DND-41 (cell line): Measurements from ENCODE around the gene GPR183.

Experiments
- ATAC-seq: fragments of 200-7000 bp; cut with Tn5 transposase; 3 replicates; pipeline ENCODE4 v1.9.1; 2021; ENCODE audit warnings: low read depth; ENCODE audit not compliant: insufficient read depth
- DNase-seq: peaks from one replicate; pipeline ENCODE4 v3.0.0-alpha.2; 2020
- H2AFZ ChIP-seq: 2 replicates; pipeline ENCODE4 v1.6.0; 2012; ENCODE audit warnings: low read depth, low read length
- H3K27ac ChIP-seq: 2 replicates; pipeline ENCODE4 v1.5.1; 2012; ENCODE audit warnings: low read length, inconsistent platforms
- H3K27me3 ChIP-seq: fragments of 200-600 bp; sonication (generic); 2 replicates; pipeline ENCODE4 v1.6.0; 2012; ENCODE audit warnings: low read length, mild to moderate bottlenecking, inconsistent platforms; ENCODE audit not compliant: insufficient read depth, poor library complexity
- H3K36me3 ChIP-seq: 2 replicates; pipeline ENCODE4 v1.5.1; 2012; ENCODE audit warnings: low read length, inconsistent platforms; ENCODE audit not compliant: insufficient read depth
- H3K4me1 ChIP-seq: 2 replicates; pipeline ENCODE4 v1.5.1; 2012; ENCODE audit warnings: mild to moderate bottlenecking, low read length; ENCODE audit not compliant: insufficient read depth
- H3K4me2 ChIP-seq: 2 replicates; pipeline ENCODE4 v1.6.0; 2012; ENCODE audit warnings: mild to moderate bottlenecking, moderate library complexity, low read length, inconsistent platforms; ENCODE audit not compliant: insufficient read depth
- H3K4me3 ChIP-seq, 2 experiments: fragments of 200-600 bp in 1 of 2; shearing (Covaris generic) in 1 of 2; 2 replicates each; pipeline ENCODE4 v1.5.1; 2012 to 2016; ENCODE audit warnings: inconsistent platforms in 2 of 2, low read length in 2 of 2, mild to moderate bottlenecking in 2 of 2, low read depth in 1 of 2, moderate library complexity in 1 of 2
- H3K79me2 ChIP-seq: 2 replicates; pipeline ENCODE4 v1.6.0; 2012; ENCODE audit warnings: low read length, inconsistent platforms; ENCODE audit not compliant: insufficient read depth
- H3K9ac ChIP-seq: 2 replicates; pipeline ENCODE4 v1.6.0; 2012; ENCODE audit warnings: low read depth, mild to moderate bottlenecking, inconsistent platforms, low read length, moderate library complexity
- H3K9me3 ChIP-seq: 2 replicates; pipeline ENCODE4 v1.5.1; 2012; ENCODE audit warnings: low read length, moderate library complexity, mild to moderate bottlenecking, inconsistent platforms; ENCODE audit not compliant: insufficient read depth, severe bottlenecking
- H4K20me1 ChIP-seq: 2 replicates; pipeline ENCODE4 v1.6.0; 2012; ENCODE audit warnings: low read length; ENCODE audit not compliant: insufficient read depth
- CTCF ChIP-seq: IDR thresholded peaks from 2 replicates; pipeline ENCODE4 v1.5.1; 2012; ENCODE audit warnings: borderline replicate concordance, low read length, moderate library complexity, mild to moderate bottlenecking; ENCODE audit not compliant: poor library complexity, severe bottlenecking; ENCODE audit errors: extremely low read depth
- EZH2 ChIP-seq: IDR thresholded peaks from 3 replicates; pipeline ENCODE4 v1.6.1; 2012; ENCODE audit warnings: borderline replicate concordance, low read depth, mild to moderate bottlenecking, moderate library complexity, low read length, inconsistent platforms; ENCODE audit not compliant: severe bottlenecking

GPR183 gene

DNA sequence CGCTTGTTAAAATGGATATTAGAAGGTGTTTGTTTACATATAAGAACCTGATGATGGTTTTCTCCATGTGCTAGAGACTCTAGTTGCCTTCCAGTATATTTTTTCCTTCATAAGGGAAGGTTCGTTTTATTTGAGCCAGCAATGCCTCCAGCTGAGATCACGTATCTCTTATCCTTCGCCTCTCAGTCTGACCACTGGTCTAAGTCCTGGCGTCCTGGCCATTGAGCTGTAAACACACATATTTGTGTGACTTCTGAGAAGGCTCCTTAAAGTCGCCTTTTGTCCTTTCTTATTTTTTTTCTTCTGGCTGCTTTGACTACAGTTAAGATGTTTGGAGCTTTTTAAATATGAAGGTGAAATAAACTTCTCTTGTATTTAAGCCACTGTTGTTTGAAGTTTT lies 23.7 kb upstream of the GPR183 start:
- Histone ChIP-seq H3K9ac (no peak overlapping the region), H3K27me3 (no peaks in the 10 kb centered on the region), H3K36me3 (peaks cover 31% of the 10 kb centered on the region), H3K9me3 (no peaks in the 10 kb centered on the region), H3K27ac (no peak overlapping the region), H3K79me2 (no peaks in the 10 kb centered on the region), H4K20me1 (no peaks in the 10 kb centered on the region), H2AFZ (no peak overlapping the region), H3K4me1 (peaks cover 1% of the 10 kb centered on the region), H3K4me3 (no peak overlapping the region), H3K4me2 (no peak overlapping the region)
- no peak for TF ChIP-seq CTCF
- TF ChIP-seq EZH2 = no peak
- DNase-seq (no peak), ATAC-seq (no peak)

GRCh38 chr13:99329477-99329876 lies 22.3 kb upstream of the GPR183 start:
- Histone ChIP-seq H3K79me2 (no peaks in the 10 kb centered on the region), H4K20me1 (no peaks in the 10 kb centered on the region), H3K27me3 (no peaks in the 10 kb centered on the region), H3K9ac (no peak overlapping the region), H3K4me1 (peaks cover 6% of the 10 kb centered on the region), H3K27ac (no peak overlapping the region), H3K9me3 (no peaks in the 10 kb centered on the region), H3K4me3 (no peak overlapping the region), H2AFZ (no peak overlapping the region), H3K36me3 (peaks cover 37% of the 10 kb centered on the region), H3K4me2 (no peak overlapping the region)
- ATAC-seq = no peak; the same call in 2 of the 3 replicates
- no peak for DNase-seq
- no peak for TF ChIP-seq EZH2

DNA sequence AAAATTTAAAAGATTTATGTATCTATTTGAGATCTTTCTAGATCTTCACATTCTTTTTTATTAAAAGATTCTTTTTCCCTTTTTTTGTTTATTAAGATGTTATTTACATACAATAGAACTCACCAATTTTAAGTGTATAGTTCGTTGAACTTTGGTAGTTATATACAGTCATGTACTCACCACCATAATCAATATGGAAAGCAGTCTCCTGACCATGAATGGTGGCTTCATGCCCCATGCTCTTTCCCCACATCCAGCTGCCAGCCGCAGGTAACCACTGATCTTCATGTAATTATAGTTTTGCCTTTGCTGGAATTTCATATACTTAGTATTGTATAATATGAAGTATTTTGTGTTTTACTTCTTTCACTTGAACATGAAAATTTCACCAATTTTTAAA lies 20.6 kb upstream of the GPR183 start:
- DNase-seq (no peak), ATAC-seq (no peak)
- Histone ChIP-seq H3K79me2 (no peaks in the 10 kb centered on the region), H3K27ac (no peak overlapping the region), H3K4me1 (peaks cover 6% of the 10 kb centered on the region), H2AFZ (no peak overlapping the region), H3K9ac (no peak overlapping the region), H3K4me2 (no peak overlapping the region), H3K9me3 (no peaks in the 10 kb centered on the region), H3K36me3 (peaks cover 51% of the 10 kb centered on the region), H3K27me3 (no peaks in the 10 kb centered on the region), H3K4me3 (no peak overlapping the region), H4K20me1 (no peaks in the 10 kb centered on the region)
- TF ChIP-seq EZH2 (no peak), CTCF (no peak)

- Histone ChIP-seq H4K20me1 (no peaks in the 10 kb centered on the region), H3K27me3 (no peaks in the 10 kb centered on the region), H3K27ac (no peak overlapping the region), H2AFZ (no peak overlapping the region), H3K9me3 (no peaks in the 10 kb centered on the region), H3K79me2 (no peaks in the 10 kb centered on the region), H3K4me2 (no peak overlapping the region), H3K4me1 (peaks cover 6% of the 10 kb centered on the region), H3K4me3 (no peak overlapping the region), H3K36me3 (peaks cover 56% of the 10 kb centered on the region), H3K9ac (no peak overlapping the region)
- DNase-seq (no peak), ATAC-seq (no peak)
- TF ChIP-seq CTCF (no peak), EZH2 (no peak)
These were observed 19.9 kb upstream of the GPR183 start for GRCh38 chr13:99327126-99327525.
